OCI-LY7 (cell line): ENCODE measurements around the gene GID8.

Experiments used
- EZH2phosphoT487 ChIP-seq: fragments of 200-600 bp; sonication (generic); IDR thresholded peaks from 2 replicates; pipeline ENCODE4 v1.6.1; 2018; ENCODE audit warnings: low read depth, borderline replicate concordance, mild to moderate bottlenecking, mixed run types, antibody characterized with exemption, low read length, moderate library complexity, mixed read lengths
- TF ChIP-seq, protein P1 (sequence below): fragments of 200-600 bp; sonication (generic); conservative IDR thresholded peaks from 2 replicates; pipeline ENCODE4 v1.5.1; 2014; ENCODE audit warnings: mild to moderate bottlenecking, antibody characterized with exemption, low read length, moderate library complexity, mixed read lengths

DNA sequence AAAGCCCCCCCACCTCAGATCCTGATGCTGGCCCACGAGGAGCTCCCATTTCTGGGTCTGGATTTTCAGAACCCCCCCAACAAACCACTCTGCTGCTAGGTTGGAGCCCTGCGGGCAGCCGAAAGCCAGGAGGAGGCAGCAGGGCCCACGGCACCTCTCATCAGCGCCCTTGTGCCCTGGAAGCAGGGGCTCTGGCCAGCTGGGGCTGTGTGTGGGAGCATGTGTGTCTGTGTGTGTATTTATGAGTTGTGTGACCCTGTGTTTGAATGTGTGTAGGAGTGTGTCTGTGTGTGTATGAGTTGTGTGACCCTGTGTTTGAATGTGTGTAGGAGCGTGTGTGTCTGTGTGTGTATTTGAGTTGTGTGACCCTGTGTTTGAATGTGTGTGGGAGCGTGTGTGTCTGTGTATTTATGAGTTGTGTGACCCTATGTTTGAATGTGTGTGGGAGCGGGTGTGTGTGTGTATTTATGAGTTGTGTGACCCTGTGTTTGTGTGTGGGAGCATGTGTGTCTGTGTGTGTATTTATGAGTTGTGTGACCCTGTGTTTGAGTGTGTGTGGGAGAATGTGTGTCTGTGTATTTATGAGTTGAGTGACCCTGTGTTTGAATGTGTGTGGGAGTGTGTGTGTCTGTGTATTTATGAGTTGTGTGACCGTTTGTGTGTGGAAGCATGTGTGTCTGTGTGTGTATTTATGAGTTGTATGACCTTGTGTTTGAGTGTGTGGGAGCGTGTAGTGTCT is 33.4 kb downstream of the GID8 start:
- TF ChIP-seq, protein P1, sequence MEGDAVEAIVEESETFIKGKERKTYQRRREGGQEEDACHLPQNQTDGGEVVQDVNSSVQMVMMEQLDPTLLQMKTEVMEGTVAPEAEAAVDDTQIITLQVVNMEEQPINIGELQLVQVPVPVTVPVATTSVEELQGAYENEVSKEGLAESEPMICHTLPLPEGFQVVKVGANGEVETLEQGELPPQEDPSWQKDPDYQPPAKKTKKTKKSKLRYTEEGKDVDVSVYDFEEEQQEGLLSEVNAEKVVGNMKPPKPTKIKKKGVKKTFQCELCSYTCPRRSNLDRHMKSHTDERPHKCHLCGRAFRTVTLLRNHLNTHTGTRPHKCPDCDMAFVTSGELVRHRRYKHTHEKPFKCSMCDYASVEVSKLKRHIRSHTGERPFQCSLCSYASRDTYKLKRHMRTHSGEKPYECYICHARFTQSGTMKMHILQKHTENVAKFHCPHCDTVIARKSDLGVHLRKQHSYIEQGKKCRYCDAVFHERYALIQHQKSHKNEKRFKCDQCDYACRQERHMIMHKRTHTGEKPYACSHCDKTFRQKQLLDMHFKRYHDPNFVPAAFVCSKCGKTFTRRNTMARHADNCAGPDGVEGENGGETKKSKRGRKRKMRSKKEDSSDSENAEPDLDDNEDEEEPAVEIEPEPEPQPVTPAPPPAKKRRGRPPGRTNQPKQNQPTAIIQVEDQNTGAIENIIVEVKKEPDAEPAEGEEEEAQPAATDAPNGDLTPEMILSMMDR: no peak
- TF ChIP-seq EZH2phosphoT487: no peak
